ENCODE measurements around the gene HNF1A. TPM values are rescaled to one million over a fixed set of nuclear protein-coding genes. Genes with fewer than 3 reads are reported as not detected.
"Not testable (repeated sequence)": the region's sequence is repeated elsewhere in the genome, so short reads cannot be mapped to it uniquely, and the experiment has no call there.

The HNF1A gene
- total and polyA plus RNA-seq, 4 experiments from 2014 or later: not detected

- Mint-ChIP-seq H3K4me1 (peaks cover 0 to 4% (median 2%) of the 10 kb centered on the region in 4 donors), H3K4me3 (no peak overlapping the region), H3K27ac (no peak overlapping the region), H3K9me3 (no peaks in the 10 kb centered on the region), H3K36me3 (no peaks in the 10 kb centered on the region), H3K27me3 (peaks cover 1 to 2% of the 10 kb centered on the region in 2 donors)
- Histone ChIP-seq H3K27me3 (ENCODE audit: insufficient read depth, low read length) (no peaks in the 10 kb centered on the region), H3K36me3 (ENCODE audit: insufficient read depth, low read length) (no peaks in the 10 kb centered on the region), H3K4me3 (ENCODE audit: low read length in 2 of 2) (no peak overlapping the region), H3K4me1 (ENCODE audit: insufficient read depth, low read length) (no peaks in the 10 kb centered on the region), H3K9me3 (ENCODE audit: control insufficient read depth in 1 of 2, low read length in 2 of 2) (no peaks in the 10 kb centered on the region), H3K27ac (ENCODE audit: low read depth, low read length) (no peak overlapping the region)
- DNase-seq: no peak
- CTCF ChIA-PET (ENCODE audit: partially characterized antibody): interaction anchor here (0.6 to 3.4 kb wide), 9 partner anchors 19 to 243 kb away, joined by 3 to 15 read pairs (median 5); no protein-coding TSS in a partner anchor
- intact Hi-C loops (cut with micrococcal nuclease): no loop called here
- POLR2A ChIA-PET (ENCODE audit: partially characterized antibody): no interaction called here
Observed at GRCh38 chr12:120943482-120943881, 34.9 kb upstream of the HNF1A start.

GRCh38 chr12:120944645-120945217, 33.6 kb upstream of the HNF1A start:
- ChIA-PET CTCF (ENCODE audit: partially characterized antibody) (interaction anchor here (0.9 to 3.4 kb wide), 6 partner anchors 19 to 165 kb away, joined by 4 to 15 read pairs (median 8); no protein-coding TSS in a partner anchor), POLR2A (ENCODE audit: partially characterized antibody) (no interaction called here)
- no peaks in the 10 kb centered on the region for H3K4me1 ChIP-seq (ENCODE audit: insufficient read depth, low read length)
- H3K27me3 ChIP-seq (ENCODE audit: insufficient read depth, low read length): no peaks in the 10 kb centered on the region
- peaks cover 0 to 4% (median 2%) of the 10 kb centered on the region in 4 donors for H3K4me1 Mint-ChIP-seq
- H3K9me3 Mint-ChIP-seq: no peaks in the 10 kb centered on the region
- DNase-seq: peak; percentile 43 to 57 (median 51)
- intact Hi-C loops (cut with micrococcal nuclease): loop anchor here (1.0 kb wide), 2 partner anchors 27 to 116 kb away; no protein-coding TSS in a partner anchor
- peaks cover 0 to 1% of the 10 kb centered on the region in 2 donors for H3K27me3 Mint-ChIP-seq
- H3K4me3 Mint-ChIP-seq: no peak overlapping the region
- peak overlapping the region in 2 of 7 donors; percentile 25 to 53 for H3K27ac Mint-ChIP-seq
- no peaks in the 10 kb centered on the region for H3K36me3 ChIP-seq (ENCODE audit: insufficient read depth, low read length)
- no peaks in the 10 kb centered on the region for H3K36me3 Mint-ChIP-seq
- H3K9me3 ChIP-seq (ENCODE audit: control insufficient read depth in 1 of 2, low read length in 2 of 2): no peaks in the 10 kb centered on the region
- H3K27ac ChIP-seq (ENCODE audit: low read depth, low read length): no peak overlapping the region
- H3K4me3 ChIP-seq (ENCODE audit: low read length in 2 of 2): no peak overlapping the region

- H3K9me3 ChIP-seq (ENCODE audit: control insufficient read depth in 1 of 2, low read length in 2 of 2); H3K36me3 Mint-ChIP-seq; H3K27ac ChIP-seq (ENCODE audit: low read depth, low read length); H3K36me3 ChIP-seq (ENCODE audit: insufficient read depth, low read length); H3K4me3 Mint-ChIP-seq; H3K4me1 ChIP-seq (ENCODE audit: insufficient read depth, low read length); H3K4me1 Mint-ChIP-seq; H3K4me3 ChIP-seq (ENCODE audit: low read length in 2 of 2); H3K27me3 ChIP-seq (ENCODE audit: insufficient read depth, low read length); H3K9me3 Mint-ChIP-seq; POLR2A ChIA-PET (ENCODE audit: partially characterized antibody); DNase-seq; intact Hi-C loops (cut with micrococcal nuclease); H3K27me3 Mint-ChIP-seq: not testable (repeated sequence)
- peak overlapping the region in 1 of 7 donors; percentile 60 for H3K27ac Mint-ChIP-seq
- CTCF ChIA-PET (ENCODE audit: partially characterized antibody): interaction anchor here (0.9 to 1.3 kb wide), 2 partner anchors 26 to 146 kb away, joined by 4 to 5 read pairs; no protein-coding TSS in a partner anchor
Observed at GRCh38 chr12:120945516-120945915, 32.8 kb upstream of the HNF1A start.

- H3K4me1 ChIP-seq (ENCODE audit: insufficient read depth, low read length); H3K4me3 Mint-ChIP-seq; H3K36me3 ChIP-seq (ENCODE audit: insufficient read depth, low read length); H3K36me3 Mint-ChIP-seq; H3K27me3 Mint-ChIP-seq; H3K4me3 ChIP-seq (ENCODE audit: low read length in 2 of 2); H3K27me3 ChIP-seq (ENCODE audit: insufficient read depth, low read length); POLR2A ChIA-PET (ENCODE audit: partially characterized antibody); H3K9me3 Mint-ChIP-seq; H3K27ac ChIP-seq (ENCODE audit: low read depth, low read length); H3K27ac Mint-ChIP-seq; DNase-seq; H3K9me3 ChIP-seq (ENCODE audit: control insufficient read depth in 1 of 2, low read length in 2 of 2); H3K4me1 Mint-ChIP-seq: not testable (repeated sequence)
- CTCF ChIA-PET (ENCODE audit: partially characterized antibody): interaction anchor here (0.5 kb wide), 1 partner anchor 26 kb away, joined by 3 read pairs; no protein-coding TSS in a partner anchor
- intact Hi-C loops (cut with micrococcal nuclease): loop anchor here (10.0 kb wide), 1 partner anchor 1344 kb away; no protein-coding TSS in a partner anchor
Observed at GRCh38 chr12:120950260-120950799, 28.0 kb upstream of the HNF1A start.

GRCh38 chr12:120950807-120951206, 27.5 kb upstream of the HNF1A start:
- no peaks in the 10 kb centered on the region for H3K27me3 Mint-ChIP-seq
- no peak overlapping the region for H3K4me3 ChIP-seq (ENCODE audit: low read length in 2 of 2)
- DNase-seq: no peak
- H3K27ac Mint-ChIP-seq: no peak overlapping the region
- H3K9me3 Mint-ChIP-seq: no peaks in the 10 kb centered on the region
- intact Hi-C loops (cut with micrococcal nuclease): loop anchor here (10.0 kb wide), 1 partner anchor 1344 kb away; no protein-coding TSS in a partner anchor
- H3K4me3 Mint-ChIP-seq: no peak overlapping the region
- no peaks in the 10 kb centered on the region for H3K9me3 ChIP-seq (ENCODE audit: control insufficient read depth in 1 of 2, low read length in 2 of 2)
- no peaks in the 10 kb centered on the region for H3K36me3 Mint-ChIP-seq
- ChIA-PET CTCF (ENCODE audit: partially characterized antibody) (no interaction called here), POLR2A (ENCODE audit: partially characterized antibody) (no interaction called here)
- H3K36me3 ChIP-seq (ENCODE audit: insufficient read depth, low read length): no peaks in the 10 kb centered on the region
- H3K4me1 Mint-ChIP-seq: no peaks in the 10 kb centered on the region
- no peaks in the 10 kb centered on the region for H3K4me1 ChIP-seq (ENCODE audit: insufficient read depth, low read length)
- no peak overlapping the region for H3K27ac ChIP-seq (ENCODE audit: low read depth, low read length)
- no peaks in the 10 kb centered on the region for H3K27me3 ChIP-seq (ENCODE audit: insufficient read depth, low read length)

- no peak overlapping the region for H3K4me3 ChIP-seq (ENCODE audit: low read length in 2 of 2)
- Mint-ChIP-seq H3K27me3 (peaks cover 0 to 2% of the 10 kb centered on the region in 2 donors), H3K4me1 (peaks cover 6 to 14% (median 10%) of the 10 kb centered on the region in 4 donors), H3K36me3 (no peaks in the 10 kb centered on the region), H3K4me3 (no peak overlapping the region), H3K9me3 (no peaks in the 10 kb centered on the region), H3K27ac (no peak overlapping the region)
- CTCF ChIA-PET (ENCODE audit: partially characterized antibody): interaction anchor here (0.9 kb wide), 1 partner anchor 308 kb away, joined by 3 read pairs; no protein-coding TSS in a partner anchor
- no peaks in the 10 kb centered on the region for H3K9me3 ChIP-seq (ENCODE audit: control insufficient read depth in 1 of 2, low read length in 2 of 2)
- DNase-seq: no peak
- intact Hi-C loops (cut with micrococcal nuclease): loop anchor here (10.0 kb wide), 1 partner anchor 1340 kb away; no protein-coding TSS in a partner anchor
- POLR2A ChIA-PET (ENCODE audit: partially characterized antibody): no interaction called here
- no peaks in the 10 kb centered on the region for H3K36me3 ChIP-seq (ENCODE audit: insufficient read depth, low read length)
- H3K27ac ChIP-seq (ENCODE audit: low read depth, low read length): no peak overlapping the region
- peaks cover 13% of the 10 kb centered on the region for H3K4me1 ChIP-seq (ENCODE audit: insufficient read depth, low read length)
- no peaks in the 10 kb centered on the region for H3K27me3 ChIP-seq (ENCODE audit: insufficient read depth, low read length)
Observed at GRCh38 chr12:120955232-120955631, 23.1 kb upstream of the HNF1A start.

GRCh38 chr12:120956579-120957300, 21.6 kb upstream of the HNF1A start:
- Histone ChIP-seq H3K36me3 (ENCODE audit: insufficient read depth, low read length) (no peaks in the 10 kb centered on the region), H3K4me1 (ENCODE audit: insufficient read depth, low read length) (peaks cover 14% of the 10 kb centered on the region), H3K9me3 (ENCODE audit: control insufficient read depth in 1 of 2, low read length in 2 of 2) (no peaks in the 10 kb centered on the region), H3K27me3 (ENCODE audit: insufficient read depth, low read length) (no peaks in the 10 kb centered on the region), H3K27ac (ENCODE audit: low read depth, low read length) (no peak overlapping the region), H3K4me3 (ENCODE audit: low read length in 2 of 2) (no peak overlapping the region)
- ChIA-PET CTCF (ENCODE audit: partially characterized antibody) (no interaction called here), POLR2A (ENCODE audit: partially characterized antibody) (interaction anchor here (0.6 kb wide), 1 partner anchor 70 kb away, joined by 3 read pairs; no protein-coding TSS in a partner anchor)
- Mint-ChIP-seq H3K27me3 (peaks cover 0 to 2% of the 10 kb centered on the region in 2 donors), H3K9me3 (no peaks in the 10 kb centered on the region), H3K36me3 (no peaks in the 10 kb centered on the region), H3K4me3 (no peak overlapping the region), H3K4me1 (peaks cover 7 to 18% (median 11%) of the 10 kb centered on the region in 4 donors), H3K27ac (no peak overlapping the region)
- DNase-seq: no peak
- intact Hi-C loops (cut with micrococcal nuclease): loop anchor here (10.0 kb wide), 1 partner anchor 1338 kb away; no protein-coding TSS in a partner anchor
